GM11168 (cell line): ENCODE data around the gene ACP2.
"Not testable (repeated sequence)": the region's sequence is repeated elsewhere in the genome, so short reads cannot be mapped to it uniquely, and the experiment has no call there.

ENCODE experiments used
- in situ Hi-C: fragments of 300-500 bp; cut with MboI; formaldehyde crosslinking; loops from one replicate; pipeline ENCODE4 v1.12.0; 2022; ENCODE audit warnings: low sequenced_read_pairs; ENCODE audit not compliant: unreplicated experiment

Gene ACP2

DNA sequence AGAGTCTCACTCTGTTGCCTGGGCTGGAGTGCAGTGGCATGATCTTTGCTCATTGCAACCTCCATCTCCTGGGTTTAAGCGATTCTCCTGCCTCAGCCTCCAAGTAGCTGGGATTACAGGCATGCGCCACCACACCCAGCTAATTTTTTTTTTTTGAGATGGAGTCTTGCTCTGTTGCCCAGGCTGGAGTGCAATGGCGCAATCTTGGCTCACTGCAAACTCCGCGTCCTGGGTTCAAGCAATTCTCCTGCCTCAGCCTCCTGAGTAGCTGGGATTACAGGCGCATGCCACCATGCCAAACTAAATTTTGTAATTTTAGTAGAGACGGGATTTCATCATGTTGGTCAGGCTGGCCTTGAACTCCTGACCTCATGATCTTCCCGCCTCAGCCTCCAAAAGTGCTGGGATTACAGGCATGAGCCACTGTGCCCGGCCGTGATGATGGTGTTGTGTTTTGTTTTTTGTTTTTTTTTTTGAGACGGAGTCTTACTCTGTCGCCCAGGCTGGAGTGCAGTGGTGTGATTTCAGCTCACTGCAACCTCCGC lies 40.5 kb downstream of the ACP2 start:
- in situ Hi-C loops, result not testable (repeated sequence)

DNA sequence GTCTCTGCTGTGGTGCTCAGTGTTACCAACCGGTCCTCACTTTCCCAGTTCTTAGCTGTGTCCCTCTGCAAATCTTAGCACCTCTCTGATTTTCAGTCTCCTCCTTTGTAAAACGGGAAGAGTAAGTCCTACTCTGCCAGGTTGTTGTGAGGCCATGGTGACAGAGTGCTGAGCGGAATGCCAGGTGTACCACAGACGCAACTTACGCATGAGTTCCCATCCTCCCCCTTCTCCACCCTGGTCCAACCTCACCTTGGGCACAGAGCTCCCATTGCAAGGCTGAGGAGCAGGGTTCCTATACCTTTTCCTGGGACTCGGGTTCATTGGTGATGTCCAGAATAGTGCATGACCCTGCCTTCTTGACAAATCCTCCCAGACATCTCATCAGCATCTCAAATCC lies 41.2 kb downstream of the ACP2 start:
- in situ Hi-C loops, result no loop called here

DNA sequence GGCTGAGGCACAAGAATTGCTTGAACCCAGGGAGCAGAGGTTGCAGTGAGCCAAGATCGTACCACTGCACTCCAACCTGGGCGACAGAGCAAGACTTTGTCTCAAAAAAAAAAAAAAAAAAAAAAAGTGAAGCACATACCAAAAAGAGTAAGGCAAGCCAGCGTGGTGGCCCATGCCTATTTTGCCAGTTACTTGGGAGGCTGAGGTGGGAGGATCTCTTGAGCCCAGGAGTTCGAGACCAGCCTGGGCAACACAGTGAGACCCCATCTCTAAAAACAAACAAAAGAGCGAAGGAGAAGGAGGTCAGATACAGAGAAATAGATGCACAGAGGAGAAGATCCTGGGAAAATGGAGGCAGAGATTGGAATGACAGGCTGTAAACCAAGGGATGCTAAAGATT lies 42.0 kb downstream of the ACP2 start:
- in situ Hi-C loops, result not testable (repeated sequence)

GRCh38 chr11:47204637-47204989 lies 44.0 kb downstream of the ACP2 start:
- in situ Hi-C loops, result no loop called here

- in situ Hi-C loops, result no loop called here
Measured at GRCh38 chr11:47202576-47202975, 46.0 kb downstream of the ACP2 start.

GRCh38 chr11:47201015-47201414 lies 47.6 kb downstream of the ACP2 start:
- in situ Hi-C loops, result no loop called here

DNA sequence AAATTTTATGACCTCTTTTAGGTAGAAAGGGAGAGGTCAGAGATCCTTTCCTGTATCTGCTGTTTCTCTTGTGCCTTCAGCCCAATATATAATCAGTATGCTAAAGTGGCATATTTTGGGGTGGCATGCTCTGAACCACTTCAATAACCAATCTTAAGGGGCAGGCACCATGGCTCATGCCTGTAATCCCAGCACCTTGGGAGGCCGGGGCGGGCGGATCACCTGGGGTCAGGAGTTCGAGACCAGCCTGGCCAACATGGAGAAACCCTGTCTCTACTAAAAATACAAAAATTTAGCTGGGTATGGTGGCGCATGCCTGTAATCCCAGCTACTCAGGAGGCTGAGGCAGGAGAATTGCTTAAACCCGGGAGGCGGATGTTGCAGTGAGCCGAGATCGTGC lies 50.5 kb downstream of the ACP2 start:
- in situ Hi-C loops, result not testable (repeated sequence)

- in situ Hi-C loops, result no loop called here
Measured at GRCh38 chr11:47192111-47192510, 56.5 kb downstream of the ACP2 start.

GRCh38 chr11:47191137-47191536 lies 57.5 kb downstream of the ACP2 start:
- in situ Hi-C loops, result not testable (repeated sequence)
